COLO668 (cell line): Measurements from ENCODE around the gene CMSS1.

Source experiments
- DNase-seq: peaks from one replicate; lab custom pipeline; 2025; ENCODE audit not compliant: unreplicated experiment; lab: John Stamatoyannopoulos, UW

The CMSS1 gene

GRCh38 chr3:100129941-100130340, 312.3 kb downstream of the CMSS1 start:
- DNase-seq, result no peak

- DNase-seq, result no peak
Measured at GRCh38 chr3:100131241-100131640, 313.6 kb downstream of the CMSS1 start.

DNA sequence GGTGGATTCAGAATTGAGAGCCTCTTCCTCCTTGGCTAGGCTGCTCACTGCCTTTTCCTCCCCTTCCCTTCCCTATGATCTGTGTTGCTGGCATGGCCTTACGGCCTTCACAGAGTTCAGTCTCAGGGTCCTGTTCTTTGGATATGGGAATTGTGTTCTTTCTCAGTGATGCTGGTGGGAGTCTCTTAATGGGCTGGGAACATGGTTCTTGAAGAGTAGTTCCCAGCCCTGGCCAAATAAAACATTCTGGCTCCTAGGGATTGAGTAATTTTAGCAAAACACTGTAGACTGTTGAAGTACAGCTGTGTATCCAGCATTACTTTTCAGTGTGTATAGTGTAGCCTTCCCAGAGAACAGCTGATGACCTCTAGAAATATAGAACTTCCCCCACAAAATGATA, 319.3 kb downstream of the CMSS1 start:
- no peak for DNase-seq

DNA sequence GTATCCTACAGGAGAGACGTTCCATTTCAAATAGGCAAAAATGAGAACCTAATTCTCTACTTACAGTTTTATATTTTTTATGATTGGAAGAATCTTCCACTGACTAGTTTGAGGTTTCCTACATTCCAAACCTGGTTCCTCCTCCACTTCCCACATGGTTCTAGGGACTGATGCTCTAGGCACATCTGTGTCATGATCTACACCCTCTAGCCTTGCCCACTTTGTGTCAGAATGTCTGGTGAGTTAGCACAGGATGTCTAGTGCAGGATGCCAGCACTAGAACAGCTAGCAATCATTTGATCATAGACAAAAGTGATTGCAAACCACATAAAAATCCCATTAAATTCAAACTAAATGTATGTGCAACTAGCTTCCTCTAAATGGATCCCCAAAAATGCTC, 323.3 kb downstream of the CMSS1 start:
- DNase-seq, result no peak

DNA sequence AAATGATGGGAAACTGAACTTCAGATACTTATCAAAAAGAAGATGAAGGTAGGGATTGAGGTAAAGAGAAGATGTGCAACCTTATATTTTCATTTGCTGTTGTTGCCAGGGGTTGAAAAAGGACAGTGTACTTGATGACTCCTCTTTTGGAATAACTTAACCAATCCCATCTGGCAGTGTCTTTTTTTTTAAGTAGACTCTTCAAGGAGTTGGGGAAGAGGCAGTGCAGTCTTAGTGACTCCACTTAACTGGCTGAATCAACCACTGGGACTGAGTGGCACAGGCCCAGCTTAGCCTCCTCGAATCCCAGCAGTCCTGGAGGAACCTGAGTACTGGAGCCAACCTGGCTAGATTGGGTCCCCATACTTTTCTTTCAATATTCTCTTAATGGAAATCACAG, 323.9 kb downstream of the CMSS1 start:
- no peak for DNase-seq

DNA sequence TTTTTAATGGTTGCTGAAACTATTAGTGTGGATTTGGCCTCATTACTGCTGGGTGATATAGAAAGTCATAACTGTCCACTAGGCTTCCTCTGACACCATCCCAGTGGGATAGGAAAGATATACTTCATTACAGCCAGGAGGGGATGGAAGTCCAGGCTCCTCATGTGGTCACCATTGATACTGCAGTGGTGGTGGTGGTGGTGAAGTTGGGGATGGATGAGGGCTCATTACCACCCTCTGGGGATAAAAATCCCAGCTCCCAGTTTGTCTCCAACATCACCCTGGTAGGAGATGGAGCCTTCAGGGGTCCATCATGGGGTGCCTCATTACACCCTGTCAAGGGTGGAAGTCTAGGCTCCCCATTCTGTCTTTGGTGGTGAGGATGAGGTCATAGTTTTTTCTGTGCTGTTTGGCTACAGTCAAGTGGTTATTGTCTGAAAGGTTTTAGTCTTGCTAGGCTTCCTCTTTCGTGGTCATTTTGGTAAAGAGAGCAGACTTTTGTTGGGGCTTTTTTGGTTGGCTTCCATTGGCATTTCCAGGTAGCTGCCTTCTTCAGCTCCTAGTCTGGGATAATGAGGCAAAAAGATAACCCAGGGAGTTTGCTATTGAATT, 326.7 kb downstream of the CMSS1 start:
- DNase-seq, result no peak

- DNase-seq, result peak; percentile 20
Measured at GRCh38 chr3:100149130-100149529, 331.5 kb downstream of the CMSS1 start.

- DNase-seq, result no peak
Measured at GRCh38 chr3:100149713-100150415, 332.2 kb downstream of the CMSS1 start.

DNA sequence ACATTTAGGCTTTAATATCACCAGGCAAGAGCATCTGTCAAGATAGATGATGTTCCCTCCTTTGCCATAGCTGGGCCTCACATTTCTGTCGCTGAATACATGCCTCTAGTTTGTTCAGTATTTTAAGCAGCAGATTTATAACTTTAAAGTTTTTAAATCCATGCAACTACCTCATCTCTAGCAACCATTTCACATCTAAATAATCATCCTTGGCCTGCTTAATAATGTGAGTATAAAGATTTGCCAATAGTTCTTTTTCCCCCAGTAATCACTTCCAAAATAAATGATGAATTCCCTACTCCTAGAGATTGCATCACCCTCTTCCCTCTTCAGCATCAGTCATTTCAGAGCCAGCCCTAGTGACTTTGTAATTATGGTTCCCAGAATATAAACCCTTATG, 332.8 kb downstream of the CMSS1 start:
- DNase-seq, result no peak

DNA sequence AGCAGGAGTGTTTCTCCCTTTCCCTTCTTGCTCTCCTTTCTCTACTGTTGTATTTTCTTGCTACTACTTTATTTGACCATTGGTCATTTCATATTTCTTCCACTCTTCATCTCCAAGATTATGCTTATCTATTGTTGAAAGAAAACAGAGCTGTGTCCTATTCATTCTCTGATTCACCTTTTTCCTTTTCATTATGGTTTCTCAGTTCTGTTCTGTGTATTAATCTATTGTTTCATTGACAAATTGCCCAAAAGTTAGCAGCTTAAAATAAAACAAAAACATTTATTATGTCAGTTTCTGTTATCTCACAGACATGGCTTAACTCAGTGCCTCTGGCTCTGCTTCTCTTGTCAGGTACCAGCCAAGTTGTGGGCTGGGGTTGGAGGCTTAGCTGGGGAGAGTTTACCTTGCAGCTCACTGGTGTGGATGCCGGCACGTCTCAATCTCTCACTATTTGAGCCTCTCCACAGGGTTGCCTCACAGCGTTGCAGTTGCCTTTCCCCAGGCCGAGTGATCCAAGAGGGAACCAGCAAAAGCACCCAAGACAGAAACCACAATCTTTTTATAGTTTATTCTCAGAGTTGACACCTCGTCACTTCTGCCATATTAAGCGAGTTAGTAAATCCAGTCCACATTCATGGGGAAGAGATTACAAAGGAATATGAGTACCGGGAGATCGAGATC, 333.5 kb downstream of the CMSS1 start:
- DNase-seq, result no peak

- no peak for DNase-seq
Measured at GRCh38 chr3:100154171-100154570, 336.5 kb downstream of the CMSS1 start.

DNA sequence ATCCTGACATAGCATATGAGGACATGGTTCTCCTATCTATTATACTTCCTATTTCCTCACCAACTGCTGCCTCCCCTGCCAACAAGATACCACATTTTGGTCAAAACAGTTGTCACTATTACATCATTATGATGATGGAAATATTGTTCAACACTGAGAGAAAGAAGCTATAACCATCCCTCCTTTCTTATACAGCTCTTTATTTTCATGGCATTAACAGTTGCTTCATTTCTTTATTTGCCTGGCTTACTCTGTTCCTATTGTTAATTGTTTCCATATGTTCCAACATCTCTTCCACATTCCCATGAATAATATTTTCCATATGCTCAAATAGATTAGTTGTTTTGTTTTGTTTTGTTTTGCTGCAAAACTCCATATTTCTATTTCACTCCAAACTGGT, 337.5 kb downstream of the CMSS1 start:
- DNase-seq, result no peak

GRCh38 chr3:100155590-100155989, 337.9 kb downstream of the CMSS1 start:
- no peak for DNase-seq

DNA sequence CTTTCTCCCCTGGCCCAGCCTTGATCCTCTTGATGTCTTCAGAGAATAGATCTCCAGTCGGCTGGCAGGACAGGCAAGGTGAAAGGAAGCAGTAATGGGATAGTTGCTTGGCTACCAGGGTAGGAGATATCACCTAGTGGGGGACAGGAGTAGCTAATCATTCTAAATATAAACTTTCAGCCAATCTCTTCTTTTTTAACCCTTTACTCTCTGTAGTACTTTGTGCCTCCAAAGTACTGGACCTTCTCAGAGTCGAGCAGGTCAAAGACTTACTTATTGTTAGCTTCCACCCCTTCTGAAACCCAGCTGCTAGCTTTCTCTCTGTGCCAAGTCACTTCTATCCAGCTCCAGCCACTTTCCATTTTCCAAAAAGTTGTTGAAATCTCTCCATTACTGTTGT, 340.0 kb downstream of the CMSS1 start:
- DNase-seq, result no peak

DNA sequence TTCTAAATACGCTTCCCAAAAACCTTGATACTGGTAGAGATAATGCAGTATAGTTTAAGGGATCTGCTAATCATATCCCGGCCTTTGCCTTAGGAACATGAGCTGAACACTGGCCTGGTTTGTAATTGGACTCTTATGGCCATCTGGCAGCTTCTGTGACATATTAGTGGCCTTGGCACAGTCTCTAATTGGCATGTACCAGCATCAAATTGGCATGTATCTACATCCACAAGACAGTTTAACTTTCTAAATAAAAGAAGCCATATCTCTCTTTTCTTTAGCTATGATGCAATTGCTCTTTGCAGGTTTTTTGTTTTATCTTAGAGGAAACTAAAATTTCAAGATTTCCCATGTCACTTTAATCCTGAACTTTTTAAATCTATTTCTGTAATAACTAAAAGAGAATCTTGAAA, 341.3 kb downstream of the CMSS1 start:
- DNase-seq, result no peak

GRCh38 chr3:100159331-100160153, 341.9 kb downstream of the CMSS1 start:
- no peak for DNase-seq

GRCh38 chr3:100160521-100160920, 342.9 kb downstream of the CMSS1 start:
- DNase-seq, result no peak

DNA sequence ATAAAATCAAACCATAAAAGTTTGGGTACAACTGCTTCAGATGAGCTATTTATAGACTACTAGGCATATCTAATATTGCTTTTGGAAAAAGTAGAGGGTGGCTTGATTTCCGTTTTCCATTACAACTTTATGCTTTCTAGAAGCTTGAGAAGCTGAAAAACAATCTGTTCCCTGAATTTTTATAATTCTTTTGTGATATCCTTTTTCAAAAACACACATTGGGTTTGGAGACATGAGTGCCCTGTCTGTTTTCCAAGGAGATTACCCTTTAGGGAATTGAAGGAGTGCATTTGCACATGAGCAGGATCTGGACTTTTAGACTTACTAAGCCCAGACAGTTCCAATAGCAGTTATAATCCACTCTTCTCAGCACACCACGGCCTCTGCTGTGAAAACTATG, 346.1 kb downstream of the CMSS1 start:
- no peak for DNase-seq

DNA sequence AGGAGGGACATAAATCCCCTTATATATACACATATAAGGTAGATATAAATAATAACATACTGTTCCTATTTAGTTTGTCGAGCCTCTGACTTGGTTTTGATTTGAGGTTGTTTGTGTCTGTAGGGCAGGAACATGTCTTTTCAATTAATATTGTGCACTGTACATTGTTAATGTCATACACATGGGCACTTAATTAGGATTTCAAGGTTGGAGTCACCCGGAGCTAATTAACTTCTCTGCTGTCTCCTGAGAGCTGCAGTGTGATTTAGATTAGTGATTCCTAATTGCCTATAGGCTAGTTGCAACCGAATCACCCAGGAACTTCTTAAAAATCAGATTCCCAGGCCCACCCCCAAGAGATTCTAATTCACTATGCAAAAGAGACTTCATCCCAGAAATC, 347.1 kb downstream of the CMSS1 start:
- no peak for DNase-seq

GRCh38 chr3:100165926-100166550, 348.4 kb downstream of the CMSS1 start:
- no peak for DNase-seq
